Kidney (tissue), 14 donors: ENCODE measurements around the gene KLHL29. TPM values are rescaled to one million over a fixed set of nuclear protein-coding genes. Genes with fewer than 3 reads are reported as not detected.

Source experiments
- DNase-seq, 5 donors: peaks; one replicate each; pipeline ENCODE4 v3.0.0-alpha.2; 2013 to 2020
- FAIRE-seq: peaks from 2 replicates; lab custom pipeline; 2012; peaks lifted over from hg19 to GRCh38; lab: Jason Lieb, UNC
- H3K27ac ChIP-seq, 2 donors: one replicate each; pipeline ENCODE4 v1.7.0; 2013; ENCODE audit warnings: low read depth in 2 of 2, low read length in 2 of 2, inconsistent platforms in 1 of 2
- H3K27me3 ChIP-seq: one replicate; pipeline ENCODE4 v1.7.1; 2013; ENCODE audit warnings: low read length, inconsistent platforms; ENCODE audit not compliant: control insufficient read depth, insufficient read depth
- H3K36me3 ChIP-seq, 3 donors: one replicate each; pipeline versions ENCODE4 v1.7.0 to v1.7.1; 2013; ENCODE audit warnings: low read length in 3 of 3, control low read depth in 1 of 3, inconsistent platforms in 1 of 3; ENCODE audit not compliant: insufficient read depth in 3 of 3, control insufficient read depth in 2 of 3
- H3K4me1 ChIP-seq, 3 donors: one replicate each; pipeline versions ENCODE4 v1.7.0 to v1.7.1; 2013; ENCODE audit warnings: low read length in 3 of 3, inconsistent platforms in 1 of 3, low read depth in 1 of 3; ENCODE audit not compliant: control insufficient read depth in 2 of 3, insufficient read depth in 2 of 3
- H3K4me3 ChIP-seq, 3 donors: one replicate each; pipeline versions ENCODE4 v1.7.0 to v1.8.1; 2013; ENCODE audit warnings: low read length in 3 of 3, control low read depth in 1 of 3, inconsistent platforms in 1 of 3
- H3K9ac ChIP-seq, 3 donors: one replicate each; pipeline versions ENCODE4 v1.7.0 to v1.7.1; 2013; ENCODE audit warnings: low read length in 3 of 3, control low read depth in 1 of 3, inconsistent platforms in 1 of 3
- H3K9me3 ChIP-seq, 3 donors: one replicate each; pipeline versions ENCODE4 v1.7.0 to v1.7.1; 2013; ENCODE audit warnings: low read length in 3 of 3, control low read depth in 1 of 3, inconsistent platforms in 1 of 3; ENCODE audit not compliant: control insufficient read depth in 2 of 3, insufficient read depth in 1 of 3
- intact Hi-C: fragments of 100-400 bp; cut with DNase I; formaldehyde crosslinking; loops from one replicate; pipeline ENCODE4 v1.11.1; 2022
- polyA plus RNA-seq: library from polyadenylated mRNA; stranded (reverse); fragments of 350-450 nt; fragmentation: Illumina TruSeq; extraction: RNeasy Lipid Tissue Mini Kit (QIAGEN cat#74804); gene quantifications from one replicate; pipeline ENCODE4 v1.2.3, GENCODE V29; 2014; ENCODE audit warnings: low read depth, low replicate concordance; ENCODE audit not compliant: insufficient read depth
- total RNA-seq: library from RNA; stranded (reverse); fragmentation: NEBNext Ultra II Directional; extraction: Animal tissue kit (Norgen Biotek cat#: 25700); gene quantifications from one replicate; pipeline ENCODE4 v1.2.1, GENCODE V29; 2021
- TF ChIP-seq, protein P1 (sequence below): IDR thresholded peaks from 3 replicates; pipeline ENCODE4 v1.5.1; 2012; ENCODE audit warnings: mild to moderate bottlenecking, moderate library complexity, borderline replicate concordance; ENCODE audit not compliant: insufficient read depth; ENCODE audit errors: extremely low read depth
- donor health status: control.
- donor health status: control.
- donor health status: control.
- donor health status: control.
- donor health status: control.
- donor health status: DM: yes; HTN: yes; CAD: no.
- donor health status: Normal renal cell carcinoma (clear cell type).

Gene KLHL29
- total and polyA plus RNA-seq, 2 donors from 2014 or later = 1.5 to 10.5 TPM

DNA sequence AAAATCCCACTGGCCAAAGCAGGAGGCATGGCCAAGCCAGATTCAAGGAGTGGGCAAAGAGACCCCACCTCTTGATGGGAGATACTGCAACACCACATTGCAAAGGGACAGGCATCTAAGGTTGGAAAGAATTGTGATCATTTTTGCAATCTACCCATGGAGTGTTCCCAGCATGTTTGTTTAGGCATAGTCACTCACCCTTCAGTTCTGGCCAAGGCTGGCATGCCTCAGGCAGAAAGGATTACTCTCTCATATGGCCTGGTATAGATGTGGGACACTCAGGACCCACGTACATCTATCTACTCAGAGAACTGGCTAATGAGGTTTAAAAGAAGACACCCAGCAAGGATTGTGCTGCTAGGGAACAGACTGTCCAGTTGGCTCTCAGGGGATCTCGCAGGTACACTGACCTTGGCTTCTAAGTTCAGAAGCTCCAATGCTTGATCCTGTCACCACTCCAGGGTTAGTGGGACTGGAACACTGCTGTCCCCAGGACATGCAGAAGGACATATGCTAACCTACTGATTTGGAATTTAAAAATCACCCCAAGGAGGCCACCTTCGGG is 183.7 kb downstream of the KLHL29 start:
- H3K9me3 ChIP-seq = no peaks in the 10 kb centered on the region
- FAIRE-seq = no peak
- H3K9ac ChIP-seq = no peak overlapping the region
- TF ChIP-seq, protein P1, sequence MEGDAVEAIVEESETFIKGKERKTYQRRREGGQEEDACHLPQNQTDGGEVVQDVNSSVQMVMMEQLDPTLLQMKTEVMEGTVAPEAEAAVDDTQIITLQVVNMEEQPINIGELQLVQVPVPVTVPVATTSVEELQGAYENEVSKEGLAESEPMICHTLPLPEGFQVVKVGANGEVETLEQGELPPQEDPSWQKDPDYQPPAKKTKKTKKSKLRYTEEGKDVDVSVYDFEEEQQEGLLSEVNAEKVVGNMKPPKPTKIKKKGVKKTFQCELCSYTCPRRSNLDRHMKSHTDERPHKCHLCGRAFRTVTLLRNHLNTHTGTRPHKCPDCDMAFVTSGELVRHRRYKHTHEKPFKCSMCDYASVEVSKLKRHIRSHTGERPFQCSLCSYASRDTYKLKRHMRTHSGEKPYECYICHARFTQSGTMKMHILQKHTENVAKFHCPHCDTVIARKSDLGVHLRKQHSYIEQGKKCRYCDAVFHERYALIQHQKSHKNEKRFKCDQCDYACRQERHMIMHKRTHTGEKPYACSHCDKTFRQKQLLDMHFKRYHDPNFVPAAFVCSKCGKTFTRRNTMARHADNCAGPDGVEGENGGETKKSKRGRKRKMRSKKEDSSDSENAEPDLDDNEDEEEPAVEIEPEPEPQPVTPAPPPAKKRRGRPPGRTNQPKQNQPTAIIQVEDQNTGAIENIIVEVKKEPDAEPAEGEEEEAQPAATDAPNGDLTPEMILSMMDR = no peak
- no peaks in the 10 kb centered on the region for H3K36me3 ChIP-seq
- no peak overlapping the region for H3K4me3 ChIP-seq
- H3K27ac ChIP-seq = no peak overlapping the region
- no peaks in the 10 kb centered on the region for H3K4me1 ChIP-seq
- no peaks in the 10 kb centered on the region for H3K27me3 ChIP-seq
- intact Hi-C loops = no loop called here
- DNase-seq = no peak

DNA sequence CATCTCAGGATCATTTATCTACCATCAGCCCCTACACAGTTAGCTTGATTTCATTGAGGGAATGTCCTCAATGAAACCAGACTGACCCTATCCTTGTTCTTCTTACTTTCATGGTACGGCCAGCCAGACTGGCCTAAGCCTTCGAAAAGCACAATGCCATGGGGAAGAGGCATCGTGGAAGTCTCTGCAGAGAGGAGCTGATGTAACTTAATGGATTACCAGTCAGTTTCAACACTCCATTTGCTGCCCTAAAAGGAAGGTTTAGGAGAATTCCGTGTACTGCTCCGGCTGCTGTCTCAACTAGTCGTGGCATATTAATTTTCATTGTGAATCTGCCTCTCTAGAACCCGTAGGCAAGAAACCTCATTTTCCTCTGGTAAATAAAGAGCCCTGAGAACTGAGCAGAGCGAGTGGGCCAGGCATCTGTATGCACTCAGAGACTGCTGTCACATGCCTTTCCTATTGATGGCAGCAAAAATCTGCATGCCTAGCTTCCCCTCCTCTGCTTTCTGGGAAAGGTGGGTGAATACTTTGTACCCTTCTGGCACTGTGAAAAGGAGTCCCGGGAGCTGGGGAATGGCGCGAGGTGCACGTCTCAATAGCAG is 184.9 kb downstream of the KLHL29 start:
- H3K4me3 ChIP-seq = no peak overlapping the region
- no peak for FAIRE-seq
- no peak for DNase-seq
- intact Hi-C loops = no loop called here
- no peaks in the 10 kb centered on the region for H3K4me1 ChIP-seq
- H3K9me3 ChIP-seq = no peaks in the 10 kb centered on the region
- H3K27me3 ChIP-seq = no peaks in the 10 kb centered on the region
- TF ChIP-seq, protein P1 = no peak
- H3K9ac ChIP-seq = no peak overlapping the region
- no peak overlapping the region for H3K27ac ChIP-seq
- H3K36me3 ChIP-seq = no peaks in the 10 kb centered on the region

DNA sequence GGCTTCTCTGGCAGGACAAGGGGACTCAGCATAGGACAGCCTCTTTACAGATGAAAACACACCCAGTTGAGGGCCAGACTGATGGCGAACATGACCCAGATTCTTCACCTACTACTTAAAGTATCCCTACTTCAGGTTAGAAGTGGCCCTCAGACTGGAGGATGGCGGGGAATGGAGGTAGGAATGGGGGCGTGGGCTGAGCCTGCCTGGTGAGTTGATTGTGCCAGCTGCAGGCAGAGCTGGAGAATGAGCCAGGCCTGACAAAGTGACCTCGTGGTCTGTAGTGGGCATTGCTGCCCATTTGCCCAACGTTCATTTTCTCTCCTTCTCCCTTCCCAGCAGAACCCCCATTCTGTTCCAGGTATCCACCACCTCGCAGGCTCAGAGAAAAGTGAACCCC is 186.1 kb downstream of the KLHL29 start:
- Histone ChIP-seq H3K9ac (no peak overlapping the region), H3K4me3 (no peak overlapping the region), H3K27me3 (no peaks in the 10 kb centered on the region), H3K9me3 (no peaks in the 10 kb centered on the region), H3K27ac (no peak overlapping the region), H3K4me1 (no peaks in the 10 kb centered on the region), H3K36me3 (no peaks in the 10 kb centered on the region)
- FAIRE-seq = no peak
- no peak for DNase-seq
- TF ChIP-seq, protein P1 = no peak
- intact Hi-C loops = no loop called here
